ENCODE data around the gene BANK1. TPM values are rescaled to one million over a fixed set of nuclear protein-coding genes. Genes with fewer than 3 reads are reported as not detected.

BANK1 gene
- total and polyA plus RNA-seq, 2 of the 4 experiments (the other 2 are of a cell fraction), result under 0.01 to 0.51 TPM

GRCh38 chr4:101941816-101942358, 151.4 kb downstream of the BANK1 start:
- Histone ChIP-seq H3K9ac (ENCODE audit: low read depth, low read length) (no peak overlapping the region), H3K9me1 (ENCODE audit: insufficient read depth, low read length) (no peaks in the 10 kb centered on the region), H3K56ac (ENCODE audit: extremely low read depth, insufficient read depth, low read length) (no peak overlapping the region), H4K91ac (ENCODE audit: insufficient read depth, low read depth, low read length) (no peak overlapping the region), H4K8ac (ENCODE audit: low read depth in 2 of 2, low read length in 2 of 2) (no peak overlapping the region), H3K4me2 (ENCODE audit: low read depth, low read length) (no peak overlapping the region), H2BK15ac (ENCODE audit: low read depth, low read length) (no peak overlapping the region), H3K27me3 (ENCODE audit: control insufficient read depth, insufficient read depth, low read length) (no peaks in the 10 kb centered on the region), H3K14ac (replicated peaks; ENCODE audit: low read depth, low read length) (no peak overlapping the region), H3K9me3 (ENCODE audit: control insufficient read depth, insufficient read depth, low read length) (no peaks in the 10 kb centered on the region), H2AFZ (replicated peaks; ENCODE audit: low read length, poor library complexity) (no peak overlapping the region), H2BK20ac (ENCODE audit: low read depth, low read length) (no peak overlapping the region), H4K20me1 (ENCODE audit: insufficient read depth, low read length) (no peaks in the 10 kb centered on the region), H2BK120ac (ENCODE audit: low read depth, low read length) (no peak overlapping the region), H2AK9ac (replicated peaks; ENCODE audit: low read depth, low read length, poor library complexity) (no peak overlapping the region), H3K4me1 (ENCODE audit: control insufficient read depth, insufficient read depth, low read length) (no peaks in the 10 kb centered on the region), H3K23ac (ENCODE audit: low read depth, low read length) (no peak overlapping the region), H2AK5ac (ENCODE audit: low read depth, low read length) (no peak overlapping the region), H3K79me1 (ENCODE audit: low read depth in 1 of 2, low read length in 2 of 2) (no peaks in the 10 kb centered on the region), H3K18ac (ENCODE audit: low read depth, low read length) (no peak overlapping the region), H3K4ac (ENCODE audit: low read depth, low read length) (no peak overlapping the region), H4K5ac (ENCODE audit: low read depth, low read length) (no peak overlapping the region), H3K36me3 (ENCODE audit: control insufficient read depth, insufficient read depth, low read length) (no peaks in the 10 kb centered on the region), H2BK5ac (ENCODE audit: low read depth, low read length, poor library complexity, severe bottlenecking) (no peak overlapping the region), H3K27ac (ENCODE audit: insufficient read depth, low read length) (no peak overlapping the region), H3K4me3 (ENCODE audit: insufficient read depth, low read depth, low read length) (no peak overlapping the region)
- no peak for TF ChIP-seq MAZ (IDR thresholded peaks at IDR 0.05; ENCODE audit: borderline replicate concordance, low read depth, low read length)
- TF ChIP-seq NFE2L2 (IDR thresholded peaks at IDR 0.05; ENCODE audit: low read depth, low read length), result no peak
- TF ChIP-seq RCOR1 (IDR thresholded peaks at IDR 0.05; ENCODE audit: insufficient replicate concordance, low read length), result no peak
- TF ChIP-seq MAFK (IDR thresholded peaks at IDR 0.05; ENCODE audit: low read depth, low read length), result no peak
- no peak for TF ChIP-seq POLR2A (IDR thresholded peaks at IDR 0.05; ENCODE audit: low read depth, low read length)
- TF ChIP-seq, protein P1, sequence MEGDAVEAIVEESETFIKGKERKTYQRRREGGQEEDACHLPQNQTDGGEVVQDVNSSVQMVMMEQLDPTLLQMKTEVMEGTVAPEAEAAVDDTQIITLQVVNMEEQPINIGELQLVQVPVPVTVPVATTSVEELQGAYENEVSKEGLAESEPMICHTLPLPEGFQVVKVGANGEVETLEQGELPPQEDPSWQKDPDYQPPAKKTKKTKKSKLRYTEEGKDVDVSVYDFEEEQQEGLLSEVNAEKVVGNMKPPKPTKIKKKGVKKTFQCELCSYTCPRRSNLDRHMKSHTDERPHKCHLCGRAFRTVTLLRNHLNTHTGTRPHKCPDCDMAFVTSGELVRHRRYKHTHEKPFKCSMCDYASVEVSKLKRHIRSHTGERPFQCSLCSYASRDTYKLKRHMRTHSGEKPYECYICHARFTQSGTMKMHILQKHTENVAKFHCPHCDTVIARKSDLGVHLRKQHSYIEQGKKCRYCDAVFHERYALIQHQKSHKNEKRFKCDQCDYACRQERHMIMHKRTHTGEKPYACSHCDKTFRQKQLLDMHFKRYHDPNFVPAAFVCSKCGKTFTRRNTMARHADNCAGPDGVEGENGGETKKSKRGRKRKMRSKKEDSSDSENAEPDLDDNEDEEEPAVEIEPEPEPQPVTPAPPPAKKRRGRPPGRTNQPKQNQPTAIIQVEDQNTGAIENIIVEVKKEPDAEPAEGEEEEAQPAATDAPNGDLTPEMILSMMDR (conservative IDR thresholded peaks at IDR 0.05; ENCODE audit: low read depth, low read length), result no peak
- TF ChIP-seq FOS (IDR thresholded peaks at IDR 0.05; ENCODE audit: low read depth, low read length), result no peak
- no peak for TF ChIP-seq RAD21 (IDR thresholded peaks at IDR 0.05; ENCODE audit: low read length)
- TF ChIP-seq, protein P2, sequence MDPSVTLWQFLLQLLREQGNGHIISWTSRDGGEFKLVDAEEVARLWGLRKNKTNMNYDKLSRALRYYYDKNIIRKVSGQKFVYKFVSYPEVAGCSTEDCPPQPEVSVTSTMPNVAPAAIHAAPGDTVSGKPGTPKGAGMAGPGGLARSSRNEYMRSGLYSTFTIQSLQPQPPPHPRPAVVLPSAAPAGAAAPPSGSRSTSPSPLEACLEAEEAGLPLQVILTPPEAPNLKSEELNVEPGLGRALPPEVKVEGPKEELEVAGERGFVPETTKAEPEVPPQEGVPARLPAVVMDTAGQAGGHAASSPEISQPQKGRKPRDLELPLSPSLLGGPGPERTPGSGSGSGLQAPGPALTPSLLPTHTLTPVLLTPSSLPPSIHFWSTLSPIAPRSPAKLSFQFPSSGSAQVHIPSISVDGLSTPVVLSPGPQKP (IDR thresholded peaks at IDR 0.05; ENCODE audit: borderline replicate concordance, low read depth, low read length), result no peak
- TF ChIP-seq RFX5 (IDR thresholded peaks at IDR 0.05; ENCODE audit: low read depth, low read length), result no peak
- no peak for TF ChIP-seq MXI1 (IDR thresholded peaks at IDR 0.05; ENCODE audit: borderline replicate concordance, low read depth, low read length)
- TF ChIP-seq CEBPB (IDR thresholded peaks at IDR 0.05; ENCODE audit: low read depth, low read length), result no peak
- TF ChIP-seq SMC3 (IDR thresholded peaks at IDR 0.05; ENCODE audit: low read depth, low read length), result no peak
- no peak for TF ChIP-seq BHLHE40 (IDR thresholded peaks at IDR 0.05; ENCODE audit: low read depth, low read length)
- TF ChIP-seq USF2 (IDR thresholded peaks at IDR 0.05; ENCODE audit: low read depth, low read length), result no peak
- TF ChIP-seq CHD1 (IDR thresholded peaks at IDR 0.05; ENCODE audit: low read depth, low read length), result no peak
- ATAC-seq (ENCODE audit: low read depth), result no peak
- ChIA-PET POLR2A (ENCODE audit: unreplicated experiment) (no interaction called here), CTCF (no interaction called here)
- no peak for DNase-seq
- dilution Hi-C loops (cut with HindIII; ENCODE audit: low sequenced_read_pairs, unreplicated experiment), result no loop called here
- intact Hi-C loops (cut with micrococcal nuclease), result loop anchor here (5.0 kb wide), 1 partner anchor 80 kb away; no protein-coding TSS in a partner anchor
- in situ Hi-C loops (cut with MboI; ENCODE audit: low sequenced_read_pairs), result no loop called here
- WGBS, 2 experiments (ENCODE audit: extremely low coverage in 2 of 2, insufficient read length in 1 of 2), result no CpG with 5 or more reads among the region's 1 CpG
- no TSS peak for BruUV-seq (replicated peaks)
